A549 treated with dexamethasone at 1 μM for 4 hours (cell line): ENCODE results near the gene SFRP5. TPM values are rescaled to one million over a fixed set of nuclear protein-coding genes. Genes with fewer than 3 reads are reported as not detected.

Experiments used
- total RNA-seq: library from RNA; stranded (reverse); fragments of 200-300 nt; extraction: Qiagen RNA extraction; gene quantifications from 5 replicates; pipeline ENCODE4 v1.2.3, GENCODE V29; 2022

SFRP5 gene, protein sequence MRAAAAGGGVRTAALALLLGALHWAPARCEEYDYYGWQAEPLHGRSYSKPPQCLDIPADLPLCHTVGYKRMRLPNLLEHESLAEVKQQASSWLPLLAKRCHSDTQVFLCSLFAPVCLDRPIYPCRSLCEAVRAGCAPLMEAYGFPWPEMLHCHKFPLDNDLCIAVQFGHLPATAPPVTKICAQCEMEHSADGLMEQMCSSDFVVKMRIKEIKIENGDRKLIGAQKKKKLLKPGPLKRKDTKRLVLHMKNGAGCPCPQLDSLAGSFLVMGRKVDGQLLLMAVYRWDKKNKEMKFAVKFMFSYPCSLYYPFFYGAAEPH
- 2.1 to 3.4 TPM (median 3.3 TPM) in 5 replicates for total RNA-seq

GRCh38 chr10:97771913-97772823, at the start of gene SFRP5:
Gene SFRP5, minus strand, starts transcription at chr10:97771999. Its CDS starts 166 bp downstream, at chr10:97771833.

GRCh38 chr10:97736902-97737769, 34.7 kb downstream of the SFRP5 start, which contains the start of gene ZFYVE27:
Gene ZFYVE27, plus strand, starts transcription at chr10:97737128. Its CDS starts 1,350 bp downstream, at chr10:97738478.

Other genes starting within 250 kb of the SFRP5 start
- gene ANKRD2, start 199.2 kb downstream of the SFRP5 start, total RNA-seq = 4.6 to 8.7 TPM (median 7.4 TPM) in 5 replicates
- 1.9 to 3.2 TPM (median 2.3 TPM) in 5 replicates for gene HOGA1, start 187.6 kb downstream of the SFRP5 start, total RNA-seq
- 0.07 to 0.20 TPM (median 0.11 TPM) in 4 of 5 replicates, not detected in the other for gene C10orf62, start 182.3 kb downstream of the SFRP5 start, total RNA-seq
- 5.8 to 7.0 TPM (median 6.4 TPM) in 5 replicates for gene MORN4, start 138.5 kb downstream of the SFRP5 start, total RNA-seq
- 18.7 to 22.7 TPM (median 22.0 TPM) in 5 replicates for gene PI4K2A, start 131.3 kb downstream of the SFRP5 start, total RNA-seq
- 89.7 to 121 TPM (median 111 TPM) in 5 replicates for gene AVPI1, start 84.8 kb downstream of the SFRP5 start, total RNA-seq
- 43.9 to 56.2 TPM (median 51.1 TPM) in 5 replicates for gene MARVELD1, start 58.3 kb downstream of the SFRP5 start, total RNA-seq
- 17.5 to 22.0 TPM (median 20.7 TPM) in 5 replicates for gene ZFYVE27, start 34.9 kb downstream of the SFRP5 start, total RNA-seq
- gene GOLGA7B, start 77.8 kb upstream of the SFRP5 start, total RNA-seq = 3.1 to 4.2 TPM (median 3.8 TPM) in 5 replicates